ENCODE measurements around the gene SDR39U1.

- TF ChIP-seq POLR2AphosphoS5 (IDR thresholded peaks at IDR 0.05) (no peak), CTCF (IDR thresholded peaks at IDR 0.05; ENCODE audit: poor library complexity, severe bottlenecking) (no peak), MXI1 (conservative IDR thresholded peaks at IDR 0.05; ENCODE audit: poor library complexity, severe bottlenecking) (no peak), EP300 (conservative IDR thresholded peaks at IDR 0.05; ENCODE audit: poor library complexity, severe bottlenecking) (no peak), TAF1 (IDR thresholded peaks at IDR 0.05; ENCODE audit: low read depth) (no peak), EZH2 (IDR thresholded peaks at IDR 0.05; ENCODE audit: borderline replicate concordance, insufficient read depth, low read length, poor library complexity, severe bottlenecking) (no peak), REST (IDR thresholded peaks at IDR 0.05; ENCODE audit: borderline replicate concordance) (no peak), RAD21 (conservative IDR thresholded peaks at IDR 0.05) (no peak)
These were observed 4.1 kb downstream of the SDR39U1 start for GRCh38 chr14:24438223-24439097.

Data from neural cell (in vitro differentiated cells).